ENCODE measurements around the gene KDM2B. TPM values are rescaled to one million over a fixed set of nuclear protein-coding genes. Genes with fewer than 3 reads are reported as not detected.

Gene KDM2B
- total and polyA plus RNA-seq, 2 experiments from 2014 or later, result 13.6 to 22.7 TPM

DNA sequence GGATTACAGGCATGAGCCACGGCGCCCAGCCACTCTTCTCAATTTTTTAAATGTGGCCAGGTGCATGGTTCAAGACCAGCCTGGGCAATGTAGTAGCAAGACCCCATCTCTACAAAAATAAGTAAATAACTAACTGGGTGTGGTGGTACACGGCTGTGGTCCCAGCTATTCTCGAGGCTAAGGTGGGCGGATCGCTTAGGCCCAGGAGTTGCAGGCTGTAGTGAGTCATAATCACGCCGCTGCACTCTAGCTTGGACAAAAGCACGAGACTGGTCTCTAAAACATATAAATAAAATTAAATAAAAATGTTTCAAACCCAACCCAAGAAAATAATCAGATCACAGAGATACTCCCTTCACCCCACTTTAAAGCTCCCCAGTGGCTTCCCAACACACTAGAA is 8.9 kb downstream of the KDM2B start:
- Histone ChIP-seq H4K20me1 (ENCODE audit: insufficient read depth, poor library complexity, severe bottlenecking) (no peaks in the 10 kb centered on the region), H3K4me2 (no peak overlapping the region), H3K27ac (no peak overlapping the region), H3K36me3 (replicated peaks; ENCODE audit: insufficient read depth, low read depth) (no peaks in the 10 kb centered on the region), H3K9me3 (ENCODE audit: low read depth) (no peaks in the 10 kb centered on the region), H3K79me2 (no peaks in the 10 kb centered on the region), H3K27me3 (no peaks in the 10 kb centered on the region), H3K9me2 (replicated peaks; ENCODE audit: insufficient read depth) (no peaks in the 10 kb centered on the region), H3K4me1 (ENCODE audit: insufficient read depth) (peaks cover 8% of the 10 kb centered on the region), H3K4me3 (no peak overlapping the region), H2AFZ (no peak overlapping the region)
- TF ChIP-seq EZH2phosphoT487 (IDR thresholded peaks at IDR 0.05; ENCODE audit: low read depth, severe bottlenecking, unreplicated experiment), result no peak
- TF ChIP-seq, protein P1, sequence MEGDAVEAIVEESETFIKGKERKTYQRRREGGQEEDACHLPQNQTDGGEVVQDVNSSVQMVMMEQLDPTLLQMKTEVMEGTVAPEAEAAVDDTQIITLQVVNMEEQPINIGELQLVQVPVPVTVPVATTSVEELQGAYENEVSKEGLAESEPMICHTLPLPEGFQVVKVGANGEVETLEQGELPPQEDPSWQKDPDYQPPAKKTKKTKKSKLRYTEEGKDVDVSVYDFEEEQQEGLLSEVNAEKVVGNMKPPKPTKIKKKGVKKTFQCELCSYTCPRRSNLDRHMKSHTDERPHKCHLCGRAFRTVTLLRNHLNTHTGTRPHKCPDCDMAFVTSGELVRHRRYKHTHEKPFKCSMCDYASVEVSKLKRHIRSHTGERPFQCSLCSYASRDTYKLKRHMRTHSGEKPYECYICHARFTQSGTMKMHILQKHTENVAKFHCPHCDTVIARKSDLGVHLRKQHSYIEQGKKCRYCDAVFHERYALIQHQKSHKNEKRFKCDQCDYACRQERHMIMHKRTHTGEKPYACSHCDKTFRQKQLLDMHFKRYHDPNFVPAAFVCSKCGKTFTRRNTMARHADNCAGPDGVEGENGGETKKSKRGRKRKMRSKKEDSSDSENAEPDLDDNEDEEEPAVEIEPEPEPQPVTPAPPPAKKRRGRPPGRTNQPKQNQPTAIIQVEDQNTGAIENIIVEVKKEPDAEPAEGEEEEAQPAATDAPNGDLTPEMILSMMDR (IDR thresholded peaks at IDR 0.05; ENCODE audit: poor library complexity), result no peak
- no peak for TF ChIP-seq EZH2 (IDR thresholded peaks at IDR 0.05; ENCODE audit: borderline replicate concordance)
- no peak for DNase-seq (ENCODE audit: low spot score)
- 95% methylated on average over 8 of the region's 9 CpGs for WGBS (ENCODE audit: low lambda C conversion rate, missing lambda C conversion rate)

DNA sequence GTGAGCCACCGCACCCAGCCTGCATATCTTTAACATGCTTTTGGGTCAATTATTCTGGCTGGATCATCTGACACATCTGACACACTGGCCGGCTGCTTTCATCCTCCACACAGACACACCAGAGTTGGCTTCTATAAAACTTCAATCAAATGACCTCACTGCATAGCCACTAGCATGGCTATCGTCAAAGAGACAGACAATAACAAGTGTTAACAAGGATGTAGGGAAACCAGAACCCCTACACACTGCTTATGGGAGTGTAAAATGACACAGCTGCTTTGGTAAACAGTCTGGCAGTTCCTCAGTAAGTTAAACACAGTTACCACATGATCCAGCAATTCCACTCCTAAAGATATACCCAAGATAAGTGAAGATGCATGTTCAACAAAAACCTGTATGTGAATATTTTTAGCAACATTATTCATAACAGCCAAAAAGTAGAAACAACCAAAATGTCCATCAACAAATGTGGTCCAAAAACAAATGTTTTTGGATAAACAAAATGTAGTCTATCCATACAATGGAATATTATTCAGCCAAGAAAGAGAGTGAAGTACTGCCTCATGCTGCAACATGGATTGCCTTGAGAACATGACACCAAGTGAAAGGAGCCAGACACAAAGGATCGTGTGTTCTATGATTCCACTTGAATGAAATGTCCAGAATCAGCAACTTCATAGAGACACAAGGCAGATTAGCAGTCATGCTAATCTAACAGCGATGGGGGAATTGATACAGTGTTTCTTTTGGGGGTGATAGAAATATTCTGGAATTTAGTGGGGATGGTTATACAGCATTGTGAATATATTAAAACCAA is 10.1 kb downstream of the KDM2B start:
- H3K36me3 ChIP-seq (replicated peaks; ENCODE audit: insufficient read depth, low read depth), result no peaks in the 10 kb centered on the region
- no peaks in the 10 kb centered on the region for H3K79me2 ChIP-seq
- WGBS (ENCODE audit: low lambda C conversion rate, missing lambda C conversion rate), result 72% methylated on average over 5 of the region's 5 CpGs
- H3K27ac ChIP-seq, result no peak overlapping the region
- no peaks in the 10 kb centered on the region for H3K27me3 ChIP-seq
- no peaks in the 10 kb centered on the region for H4K20me1 ChIP-seq (ENCODE audit: insufficient read depth, poor library complexity, severe bottlenecking)
- H2AFZ ChIP-seq, result no peak overlapping the region
- no peaks in the 10 kb centered on the region for H3K9me3 ChIP-seq (ENCODE audit: low read depth)
- no peak overlapping the region for H3K4me3 ChIP-seq
- no peak for TF ChIP-seq EZH2phosphoT487 (IDR thresholded peaks at IDR 0.05; ENCODE audit: low read depth, severe bottlenecking, unreplicated experiment)
- TF ChIP-seq, protein P1 (IDR thresholded peaks at IDR 0.05; ENCODE audit: poor library complexity), result no peak
- H3K4me2 ChIP-seq, result no peak overlapping the region
- no peaks in the 10 kb centered on the region for H3K9me2 ChIP-seq (replicated peaks; ENCODE audit: insufficient read depth)
- DNase-seq (ENCODE audit: low spot score), result no peak
- peaks cover under 1% of the 10 kb centered on the region for H3K4me1 ChIP-seq (ENCODE audit: insufficient read depth)

DNA sequence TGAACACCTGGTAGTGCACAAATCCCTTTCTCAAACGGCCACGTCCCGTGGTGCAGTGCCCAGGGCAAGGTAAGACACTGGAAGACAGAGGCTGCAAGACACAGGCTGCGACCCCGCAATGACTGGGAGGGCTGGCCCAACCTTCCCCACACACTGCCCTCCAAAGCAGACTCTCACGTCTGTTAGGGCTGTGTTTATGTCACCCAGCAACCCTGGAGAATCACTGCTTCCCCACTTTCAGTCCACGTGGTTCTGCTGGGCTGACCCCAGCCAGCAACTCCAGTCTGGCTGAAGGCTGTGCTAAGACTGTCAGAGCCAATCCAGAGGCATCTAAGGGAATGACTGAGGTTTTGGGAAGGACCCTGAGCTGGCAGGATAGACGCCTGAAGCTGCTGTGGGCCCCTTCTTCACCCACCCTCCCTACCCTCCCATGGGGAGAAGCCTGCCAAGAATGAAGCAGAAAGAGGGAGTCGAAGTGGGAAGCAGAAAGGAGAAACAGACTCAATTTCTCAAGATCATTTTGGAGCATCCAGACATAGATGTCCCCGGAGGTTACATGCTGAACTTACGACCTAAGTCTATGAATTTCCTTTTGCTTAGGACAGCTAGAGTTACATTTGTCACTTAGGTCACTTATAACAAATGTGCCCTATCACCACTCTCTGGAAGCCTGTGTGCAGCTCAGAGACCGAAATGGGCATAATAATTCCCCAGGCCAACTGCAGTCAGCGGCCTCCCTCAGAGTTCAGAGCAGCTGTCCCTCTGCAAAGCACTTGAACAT is 11.7 kb downstream of the KDM2B start:
- Histone ChIP-seq H3K9me3 (ENCODE audit: low read depth) (no peaks in the 10 kb centered on the region), H3K4me1 (ENCODE audit: insufficient read depth) (no peaks in the 10 kb centered on the region), H3K36me3 (replicated peaks; ENCODE audit: insufficient read depth, low read depth) (no peaks in the 10 kb centered on the region), H2AFZ (no peak overlapping the region), H3K9me2 (replicated peaks; ENCODE audit: insufficient read depth) (no peaks in the 10 kb centered on the region), H3K27me3 (no peaks in the 10 kb centered on the region), H3K4me2 (no peak overlapping the region), H3K27ac (no peak overlapping the region), H3K79me2 (no peaks in the 10 kb centered on the region), H4K20me1 (ENCODE audit: insufficient read depth, poor library complexity, severe bottlenecking) (no peaks in the 10 kb centered on the region), H3K4me3 (no peak overlapping the region)
- WGBS (ENCODE audit: low lambda C conversion rate, missing lambda C conversion rate), result 78% methylated on average over 13 of the region's 13 CpGs
- TF ChIP-seq, protein P1 (IDR thresholded peaks at IDR 0.05; ENCODE audit: poor library complexity), result no peak
- TF ChIP-seq EZH2 (IDR thresholded peaks at IDR 0.05; ENCODE audit: borderline replicate concordance), result no peak
- TF ChIP-seq EZH2phosphoT487 (IDR thresholded peaks at IDR 0.05; ENCODE audit: low read depth, severe bottlenecking, unreplicated experiment), result no peak
- no peak for DNase-seq (ENCODE audit: low spot score)
